ENCODE measurements around the gene SETMAR. TPM values are rescaled to one million over a fixed set of nuclear protein-coding genes. Genes with fewer than 3 reads are reported as not detected.
A peak's percentile ranks its signal among the peaks of the same experiment; 100 is the strongest.

The SETMAR gene
- total and polyA plus RNA-seq, 2 of the 4 experiments (the other 2 are of a cell fraction) = 12.7 to 18.1 TPM

DNA sequence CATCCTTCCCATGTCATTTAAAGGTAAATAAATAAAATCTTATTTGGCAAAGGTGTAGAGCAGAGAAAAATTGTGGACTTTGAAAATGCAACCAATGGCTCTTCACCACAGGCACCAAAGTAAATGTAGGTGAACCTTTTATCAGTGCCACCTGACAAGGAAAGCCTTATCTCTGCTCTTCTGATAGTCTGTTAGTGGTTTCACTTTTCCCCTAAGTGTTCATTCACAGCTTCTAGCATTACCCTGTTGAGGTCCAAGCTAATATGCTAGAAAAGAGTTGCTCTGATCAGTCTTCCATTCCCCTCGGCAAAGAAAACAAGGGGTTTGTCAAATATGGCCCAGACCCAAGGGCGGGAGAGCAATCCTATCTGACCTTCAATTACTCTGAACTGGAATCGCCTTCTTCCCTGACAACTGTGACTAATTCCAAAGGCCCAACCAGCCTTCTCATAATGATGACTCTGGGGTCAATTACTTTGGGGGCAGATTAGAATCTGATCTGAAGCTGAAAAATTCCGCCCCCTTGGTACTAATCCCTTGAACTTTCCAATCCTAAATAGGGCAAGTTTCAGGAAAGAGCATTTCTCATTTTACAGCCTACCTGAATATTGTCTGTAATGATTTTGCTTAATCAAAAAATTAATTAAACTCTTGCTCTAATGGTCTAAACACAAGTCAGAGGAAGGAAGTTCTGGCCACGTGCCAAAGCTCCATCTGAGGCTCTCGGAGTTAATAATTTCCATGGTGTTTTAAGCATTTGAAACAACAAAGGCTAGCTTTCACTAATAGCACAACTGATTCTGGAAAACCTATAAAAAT lies 52.4 kb downstream of the SETMAR start:
- Histone ChIP-seq H2BK120ac (ENCODE audit: low read depth, low read length) (no peak overlapping the region), H4K8ac (ENCODE audit: low read depth in 2 of 2, low read length in 2 of 2) (no peak overlapping the region), H3K27ac (ENCODE audit: insufficient read depth, low read length) (no peak overlapping the region), H4K5ac (ENCODE audit: low read depth, low read length) (no peak overlapping the region; the same call in 1 of the 2 replicates), H3K27me3 (ENCODE audit: control insufficient read depth, insufficient read depth, low read length) (no peaks in the 10 kb centered on the region), H3K4me3 (ENCODE audit: insufficient read depth, low read depth, low read length) (no peak overlapping the region), H2AK5ac (ENCODE audit: low read depth, low read length) (no peak overlapping the region), H3K4me1 (ENCODE audit: control insufficient read depth, insufficient read depth, low read length) (peaks cover 3% of the 10 kb centered on the region; the same call in 1 of the 2 replicates), H3K79me1 (ENCODE audit: low read depth in 1 of 2, low read length in 2 of 2) (no peaks in the 10 kb centered on the region), H3K14ac (replicated peaks; ENCODE audit: low read depth, low read length) (no peak overlapping the region), H2AFZ (replicated peaks; ENCODE audit: low read length, poor library complexity) (no peak overlapping the region), H3K9me1 (ENCODE audit: insufficient read depth, low read length) (0 out of 2 replicates have a peak, but pooled peaks cover under 1% of the 10 kb centered on the region), H2BK15ac (ENCODE audit: low read depth, low read length) (no peak overlapping the region), H4K20me1 (ENCODE audit: insufficient read depth, low read length) (no peaks in the 10 kb centered on the region), H3K4me2 (ENCODE audit: low read depth, low read length) (peak overlapping the region; percentile 52; the same call in 1 of the 2 replicates), H2BK20ac (ENCODE audit: low read depth, low read length) (no peak overlapping the region; the same call in 1 of the 2 replicates), H3K23ac (ENCODE audit: low read depth, low read length) (no peak overlapping the region), H3K36me3 (ENCODE audit: control insufficient read depth, insufficient read depth, low read length) (no peaks in the 10 kb centered on the region), H3K18ac (ENCODE audit: low read depth, low read length) (no peak overlapping the region), H2BK5ac (ENCODE audit: low read depth, low read length, poor library complexity, severe bottlenecking) (no peak overlapping the region), H4K91ac (ENCODE audit: insufficient read depth, low read depth, low read length) (no peak overlapping the region), H3K9me3 (ENCODE audit: control insufficient read depth, insufficient read depth, low read length) (no peaks in the 10 kb centered on the region), H3K4ac (ENCODE audit: low read depth, low read length) (no peak overlapping the region), H3K9ac (ENCODE audit: low read depth, low read length) (no peak overlapping the region), H3K56ac (ENCODE audit: extremely low read depth, insufficient read depth, low read length) (no peak overlapping the region), H2AK9ac (replicated peaks; ENCODE audit: low read depth, low read length, poor library complexity) (no peak overlapping the region)
- dilution Hi-C loops (cut with HindIII; ENCODE audit: low sequenced_read_pairs, unreplicated experiment) = no loop called here
- ATAC-seq (ENCODE audit: low read depth) = no peak
- no CpG with 5 or more reads among the region's 6 CpGs for WGBS, 2 experiments (ENCODE audit: extremely low coverage in 2 of 2, insufficient read length in 1 of 2)
- BruUV-seq (replicated peaks) = no TSS peak
- ChIA-PET POLR2A (ENCODE audit: unreplicated experiment) (no interaction called here), CTCF (no interaction called here)
- in situ Hi-C loops (cut with MboI; ENCODE audit: low sequenced_read_pairs) = loop anchor here (5.0 kb wide), 1 partner anchor 277 kb away; no protein-coding TSS in a partner anchor
- DNase-seq = no peak
- TF ChIP-seq MXI1 (IDR thresholded peaks at IDR 0.05; ENCODE audit: borderline replicate concordance, low read depth, low read length) (no peak), SMC3 (IDR thresholded peaks at IDR 0.05; ENCODE audit: low read depth, low read length) (no peak), FOS (IDR thresholded peaks at IDR 0.05; ENCODE audit: low read depth, low read length) (no peak)
- intact Hi-C loops (cut with micrococcal nuclease) = loop anchor here (10.0 kb wide), 1 partner anchor 699 kb away; no protein-coding TSS in a partner anchor

Data from IMR-90 (cell line).